Activated CD4-positive, alpha-beta T cell treated with anti-CD3 and anti-CD28 coated beads, Interleukin-2, amount 50 U/mL, for 48 hours (primary cell): Measurements from ENCODE around the gene GRIK2.

Experiments
- DNase-seq, 2 experiments: peaks; one replicate each; pipeline ENCODE4 v3.0.0-alpha.2; 2020

GRIK2 gene

DNA sequence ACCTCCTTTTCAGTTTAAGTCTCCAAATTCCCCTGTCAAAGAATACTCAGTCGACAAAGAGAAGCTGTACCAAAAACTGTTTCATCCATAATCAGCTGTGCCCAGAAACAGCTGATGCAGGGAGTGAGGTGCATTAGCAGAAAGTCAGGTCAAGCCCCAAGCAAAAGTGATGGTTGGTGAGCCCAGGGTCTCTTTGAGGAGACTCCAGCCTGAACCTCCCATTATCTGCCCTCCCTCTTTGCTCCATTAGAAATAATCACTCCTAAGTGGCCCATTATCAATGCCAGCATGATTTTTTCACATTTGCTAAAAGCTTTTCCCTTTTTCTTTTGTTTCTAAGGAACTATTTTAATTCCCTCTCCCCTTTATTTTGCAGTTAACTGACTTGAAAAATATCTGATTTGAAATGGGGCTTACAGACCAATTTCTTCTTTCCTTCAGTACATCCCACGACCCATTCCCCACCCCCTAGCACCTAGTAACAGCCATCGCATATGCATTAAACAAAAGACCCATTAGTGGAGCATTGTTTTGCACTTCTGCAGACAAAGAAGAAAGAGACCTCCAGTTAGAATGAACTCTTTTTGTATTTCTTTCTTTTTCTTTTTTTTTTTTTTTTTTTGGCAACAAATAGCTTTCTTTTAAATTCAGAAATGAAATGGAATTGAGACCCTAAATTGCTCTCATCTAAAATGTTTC, 257.0 kb downstream of the GRIK2 start:
- DNase-seq: no peak

DNA sequence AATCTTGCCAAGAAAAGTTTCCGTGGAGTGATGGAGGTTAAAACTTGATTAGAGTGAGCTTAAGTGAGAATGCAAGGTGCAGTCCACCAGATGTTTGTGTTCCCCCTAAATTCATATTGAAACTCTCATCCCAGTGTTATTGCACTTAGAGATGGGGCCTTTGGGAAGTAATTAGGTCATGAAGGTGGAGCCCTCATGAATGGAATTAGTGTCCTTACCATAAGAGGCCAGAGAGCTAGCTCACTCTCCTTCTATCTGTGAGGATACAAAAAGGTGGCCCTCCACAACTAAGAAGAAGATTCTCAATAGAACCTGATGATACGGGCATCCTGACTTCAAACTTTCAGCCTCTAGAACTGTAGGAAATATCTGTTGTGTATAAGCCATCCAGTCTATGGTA, 258.6 kb downstream of the GRIK2 start:
- no peak for DNase-seq

DNA sequence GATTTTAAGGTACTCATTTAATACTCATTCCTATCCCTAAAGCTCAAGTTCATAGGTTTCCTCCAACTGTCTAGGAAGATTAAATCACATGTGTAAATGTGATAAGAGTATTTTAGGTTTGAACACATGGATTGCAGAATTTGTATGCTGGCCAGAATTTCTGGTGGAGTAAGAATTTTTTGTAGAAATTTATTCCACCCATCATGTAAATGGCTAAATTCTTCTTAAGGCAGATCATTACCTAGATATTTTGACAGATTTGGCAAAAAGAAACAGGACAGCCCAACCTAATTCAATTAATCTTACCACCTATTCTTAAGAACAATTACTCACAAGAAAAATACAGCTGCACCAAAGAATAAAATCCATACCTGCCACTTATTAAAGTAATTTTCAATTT, 261.6 kb downstream of the GRIK2 start:
- no peak for DNase-seq

DNA sequence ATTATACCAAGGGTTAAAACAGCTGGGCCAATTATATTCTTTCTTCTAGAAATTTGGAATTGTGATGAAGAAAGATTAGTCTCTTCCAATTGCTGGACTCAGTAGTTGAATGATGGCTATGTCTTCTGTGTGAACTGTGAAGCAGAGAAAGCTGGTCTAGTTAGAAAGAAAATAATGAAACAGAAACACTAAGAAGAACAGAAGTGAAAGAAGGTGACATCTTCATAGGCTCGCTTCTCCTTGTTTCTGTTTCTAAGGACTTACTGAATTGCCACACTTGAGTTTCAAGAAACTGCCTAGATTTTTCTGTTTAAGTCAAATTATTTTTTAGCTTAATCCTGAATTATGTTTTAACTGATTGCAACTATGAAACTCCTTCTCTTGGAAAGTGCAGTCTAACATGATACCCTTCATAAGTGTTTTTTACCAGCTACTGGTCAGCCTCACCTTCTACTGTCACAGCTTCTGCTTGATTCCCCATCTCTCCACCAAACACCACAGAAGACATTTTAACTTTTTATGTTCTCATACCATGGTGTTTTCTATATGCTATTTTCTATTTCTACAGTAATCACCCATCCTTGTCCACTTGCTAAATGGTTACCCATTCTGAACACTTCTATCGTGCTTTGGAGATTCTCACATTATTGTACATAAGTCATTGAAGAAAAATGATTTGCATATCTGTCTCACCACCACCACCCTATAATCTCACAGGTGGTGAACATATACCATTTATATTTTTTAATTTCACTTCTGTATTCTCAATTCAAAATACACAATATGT, 268.8 kb downstream of the GRIK2 start:
- no peak for DNase-seq

DNA sequence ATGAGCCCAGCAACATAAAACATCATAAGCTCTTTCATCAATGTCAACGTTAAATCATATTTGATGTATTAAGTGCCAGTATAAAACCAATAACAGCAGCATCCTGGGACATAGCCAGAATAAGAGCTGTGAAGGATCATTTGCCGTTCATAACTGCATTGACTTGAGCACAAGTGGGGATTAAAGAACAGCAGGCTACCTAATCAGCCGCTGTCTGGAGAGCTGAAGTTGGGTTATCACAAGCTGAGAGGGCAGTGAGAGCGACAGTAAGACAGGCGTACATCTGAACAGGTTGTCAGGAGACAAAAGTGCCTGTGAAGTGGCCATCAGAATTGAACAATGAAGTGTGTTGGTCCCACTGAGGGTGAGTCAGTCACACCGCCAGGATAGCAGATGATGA, 269.6 kb downstream of the GRIK2 start:
- no peak for DNase-seq

DNA sequence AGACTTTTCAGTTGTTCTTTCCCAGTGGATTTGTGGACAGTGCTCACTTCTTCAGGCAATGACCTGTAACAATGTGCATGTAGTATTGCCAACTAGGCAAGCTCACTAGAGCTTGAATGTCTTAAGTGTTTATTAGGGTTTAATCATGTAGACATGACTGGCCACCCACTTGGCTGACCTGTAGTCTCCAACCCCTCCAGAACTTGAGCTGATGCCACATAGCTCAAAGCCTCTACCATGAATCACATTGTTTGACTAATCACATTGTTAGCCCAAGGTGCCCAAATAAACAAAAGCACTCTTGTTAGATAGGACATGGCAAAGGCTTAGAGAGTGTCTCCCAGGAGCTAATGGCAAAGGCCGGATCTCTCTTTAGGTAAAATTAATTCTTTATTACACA, 272.7 kb downstream of the GRIK2 start:
- DNase-seq: no peak

DNA sequence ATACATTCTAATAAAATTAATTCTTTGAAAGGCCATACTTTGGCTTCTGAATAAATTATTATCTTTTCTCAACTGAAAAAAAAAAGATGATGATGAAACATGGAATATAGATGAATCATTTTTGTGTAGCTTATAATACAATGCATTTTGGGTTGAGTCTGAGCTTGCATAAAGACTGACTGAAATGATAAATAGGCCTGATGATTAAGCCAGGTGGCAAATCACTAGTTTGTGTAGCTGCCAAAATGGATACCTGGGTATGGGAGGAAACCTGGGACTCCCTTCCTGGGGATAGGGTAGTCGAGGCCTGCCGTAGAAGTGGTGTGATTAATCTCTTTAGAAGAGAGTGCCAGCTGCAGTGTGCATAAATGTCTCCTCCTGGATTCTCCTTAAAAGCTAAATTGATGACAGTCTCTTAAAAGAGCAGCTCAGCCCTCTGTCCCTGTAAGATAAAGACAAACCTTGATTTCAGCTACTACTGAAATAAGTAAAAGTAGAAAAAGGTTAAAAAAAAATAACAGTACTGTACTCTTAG, 275.1 kb downstream of the GRIK2 start:
- no peak for DNase-seq

DNA sequence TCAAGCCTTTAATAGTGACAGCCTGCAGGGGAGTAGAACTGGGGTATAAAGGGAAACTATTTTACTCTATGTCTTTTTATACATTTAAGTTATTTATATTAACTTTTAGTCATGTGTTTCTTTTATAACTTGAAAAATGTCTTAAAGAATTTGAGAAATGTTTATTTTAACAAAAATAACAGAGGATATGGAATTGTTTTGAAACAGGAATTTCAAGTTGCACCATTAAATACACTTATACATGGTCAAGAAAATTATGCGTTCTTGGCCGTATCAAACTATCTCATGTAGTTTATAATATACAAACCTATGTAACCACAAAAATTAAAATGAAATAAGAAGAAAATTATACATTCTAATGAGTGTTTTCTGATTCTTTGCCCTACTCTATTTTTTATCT, 282.7 kb downstream of the GRIK2 start:
- DNase-seq: no peak

DNA sequence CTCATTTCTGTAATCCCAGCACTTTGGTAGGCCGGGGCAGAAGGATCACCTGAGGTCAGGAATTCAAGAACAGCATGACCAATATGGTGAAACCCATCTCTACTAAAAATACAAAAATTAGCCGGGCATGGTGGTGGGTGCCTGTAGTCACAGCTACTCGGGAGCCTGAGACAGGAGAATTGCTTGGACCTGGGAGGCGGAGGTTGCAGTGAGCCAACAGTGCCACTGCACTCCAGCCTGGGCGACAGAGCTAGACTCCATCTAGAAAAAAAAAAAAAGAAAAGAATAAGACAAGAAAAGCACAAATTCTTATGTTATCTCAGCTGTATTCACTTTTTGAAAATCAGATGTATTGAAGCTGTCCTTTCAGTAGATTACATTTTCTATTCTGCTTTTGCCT, 289.4 kb downstream of the GRIK2 start:
- no peak for DNase-seq

DNA sequence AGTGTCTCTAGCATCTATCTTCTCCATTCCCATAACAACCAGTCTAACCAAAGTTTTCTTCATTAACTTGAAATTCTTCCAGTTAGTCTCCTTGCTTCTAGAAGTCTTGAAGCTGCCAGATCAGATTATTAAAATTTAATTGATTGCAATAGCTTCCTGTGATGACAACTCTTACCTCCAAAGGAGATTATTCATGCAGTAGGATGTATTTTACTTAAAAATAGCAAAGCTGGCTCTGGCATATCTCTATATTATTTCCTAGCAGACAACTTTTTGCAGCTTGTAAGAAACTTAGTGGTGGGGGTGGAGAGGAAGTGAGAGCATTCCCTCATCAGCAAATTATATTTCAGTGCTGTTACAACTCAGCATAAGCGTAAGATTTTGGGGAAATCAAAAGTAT, 290.4 kb downstream of the GRIK2 start:
- DNase-seq: no peak

DNA sequence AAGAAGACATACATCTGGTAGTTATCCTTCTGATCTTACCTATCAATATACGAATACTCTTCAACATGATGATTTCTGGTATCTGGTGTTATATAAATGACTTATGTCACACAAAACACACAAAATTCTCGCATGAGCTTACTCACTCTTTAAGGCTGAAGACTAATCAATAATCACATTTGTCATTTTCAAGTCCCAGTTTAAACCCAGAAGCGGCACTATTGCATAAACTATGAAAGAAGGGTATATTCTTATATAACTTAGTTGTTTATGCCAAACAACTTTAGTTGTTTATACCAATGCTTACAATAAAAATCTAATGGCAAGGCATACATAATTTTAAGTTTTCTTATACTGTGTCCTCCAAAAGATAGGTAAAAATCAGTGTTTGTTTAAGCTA, 293.1 kb downstream of the GRIK2 start:
- no peak for DNase-seq

DNA sequence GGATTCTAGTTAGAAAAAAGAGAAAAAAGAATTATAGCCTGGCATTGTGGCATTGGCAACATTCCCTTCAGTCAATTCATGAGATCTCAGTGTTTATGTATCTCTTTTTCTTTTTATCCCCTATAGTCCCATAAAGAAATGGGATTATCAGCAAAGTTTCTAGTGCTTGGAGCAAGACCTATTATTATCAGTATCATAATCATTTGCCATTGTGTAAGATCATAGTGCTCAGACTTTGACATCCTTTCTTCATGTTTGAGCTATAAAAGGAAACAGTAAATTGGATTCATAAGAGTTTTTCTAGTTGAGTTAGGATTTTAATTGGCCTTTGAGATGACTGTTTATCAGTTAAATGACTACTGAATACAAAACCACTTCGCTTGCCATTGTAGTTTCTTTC, 295.6 kb downstream of the GRIK2 start:
- no peak for DNase-seq

DNA sequence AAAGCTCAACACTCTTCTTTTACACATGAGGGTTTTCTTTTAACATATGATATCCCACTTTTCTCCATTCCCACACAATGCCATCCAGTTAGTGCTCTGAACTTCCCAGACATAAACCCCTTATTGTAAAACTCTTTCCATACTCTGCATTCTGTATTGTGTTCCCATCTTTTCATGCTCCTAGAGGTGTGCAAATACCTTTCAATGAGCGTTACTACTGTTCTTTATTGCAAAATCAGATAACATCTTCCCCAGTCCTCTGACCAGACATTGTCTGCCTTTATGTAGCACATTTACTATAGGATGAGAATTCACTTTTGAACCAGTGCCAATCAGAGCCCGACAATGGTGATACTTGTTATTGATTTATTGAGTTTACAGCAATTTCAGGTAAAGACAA, 296.2 kb downstream of the GRIK2 start:
- no peak for DNase-seq

DNA sequence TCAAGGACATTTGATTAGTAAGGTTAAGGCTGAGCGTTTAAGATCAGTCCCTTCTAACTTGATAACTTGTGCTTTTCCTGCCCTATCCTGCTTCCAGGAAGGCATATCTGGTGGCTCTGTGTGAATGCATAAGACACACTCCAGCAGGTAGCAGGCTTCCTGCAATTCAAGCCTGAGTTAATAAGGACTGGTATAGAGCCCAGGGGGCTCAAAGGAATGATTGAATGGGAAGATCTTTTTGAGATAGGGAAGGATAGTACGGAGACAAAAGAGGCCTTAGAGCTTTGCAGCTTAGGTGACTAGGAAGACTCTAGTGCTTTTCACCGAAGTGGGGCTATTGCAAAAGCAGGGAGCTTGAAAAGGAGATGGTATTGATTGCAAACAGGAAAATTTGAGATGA, 307.1 kb downstream of the GRIK2 start:
- no peak for DNase-seq

DNA sequence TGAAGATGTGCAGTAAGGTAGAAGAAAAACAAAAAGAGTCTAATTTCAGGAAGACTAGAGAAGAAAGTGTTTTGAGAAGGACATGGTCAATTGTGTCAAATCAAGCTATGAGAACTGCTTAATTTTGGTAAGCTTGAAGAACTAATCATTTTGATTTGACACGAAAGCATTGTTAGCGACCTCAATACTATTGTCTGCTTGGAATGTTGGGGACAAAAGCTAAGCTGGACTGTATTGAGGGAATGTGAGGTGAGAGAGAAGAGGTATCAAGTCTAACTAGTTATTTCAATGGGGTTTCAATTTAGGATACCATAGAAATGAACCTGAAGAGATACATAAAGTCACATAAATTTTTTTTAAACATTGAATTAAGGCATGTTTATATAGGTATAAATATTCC, 309.8 kb downstream of the GRIK2 start:
- DNase-seq: no peak

DNA sequence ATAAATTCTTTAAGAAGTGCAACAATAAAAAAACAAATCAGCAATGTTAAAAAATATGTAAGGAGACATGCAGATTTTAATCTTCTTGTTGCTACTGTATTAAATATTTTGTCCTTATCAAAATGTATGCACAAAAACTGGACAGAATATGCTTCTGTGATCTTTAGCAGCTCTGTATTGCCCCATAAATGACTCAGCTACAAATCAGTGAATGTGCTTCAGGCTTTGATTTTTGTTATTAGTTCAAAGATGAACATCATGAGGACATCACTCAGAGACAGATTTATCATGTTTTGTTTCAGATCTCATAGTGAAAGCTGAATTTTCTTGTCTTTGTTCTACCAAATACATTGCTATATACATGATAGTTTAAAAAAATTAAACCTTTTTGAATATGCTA, 312.4 kb downstream of the GRIK2 start:
- DNase-seq: no peak

DNA sequence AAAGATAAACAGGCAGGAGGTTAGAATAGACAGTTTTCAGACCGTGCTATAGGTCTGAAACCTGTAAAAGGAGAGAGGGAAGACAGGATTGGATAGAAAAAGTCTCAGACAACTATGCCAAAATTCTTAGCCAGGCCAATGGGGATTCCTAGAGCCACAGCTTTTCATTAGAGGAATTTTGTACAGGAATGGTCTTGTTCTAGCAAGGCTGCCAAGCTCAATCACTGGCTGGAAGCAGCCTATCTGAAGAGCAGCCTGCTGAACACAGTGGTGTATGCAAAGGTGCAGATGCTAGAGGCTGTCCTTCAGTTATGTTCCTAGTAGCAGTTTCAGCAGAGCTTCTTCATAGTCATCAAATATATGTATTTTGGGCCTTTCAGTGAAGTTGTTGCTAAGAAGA, 313.1 kb downstream of the GRIK2 start:
- DNase-seq: no peak

DNA sequence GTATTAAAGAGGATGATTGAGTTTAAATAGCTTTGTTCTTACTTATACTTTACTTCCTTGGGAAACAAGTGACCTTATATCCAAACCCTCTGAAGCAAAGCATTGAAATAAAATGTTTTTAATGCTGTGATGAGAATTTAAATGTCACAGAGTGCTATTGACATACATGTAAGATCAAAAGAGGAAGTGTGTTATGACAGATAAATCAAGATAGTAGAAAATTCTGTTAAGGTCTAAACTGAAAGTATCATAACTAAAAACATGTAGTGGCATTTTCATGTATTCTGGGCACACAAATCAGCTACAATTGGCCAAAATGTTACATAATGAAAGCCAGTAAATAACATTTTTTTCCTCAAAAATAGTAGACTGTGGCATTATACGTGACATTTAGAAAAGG, 318.0 kb downstream of the GRIK2 start:
- DNase-seq: no peak

DNA sequence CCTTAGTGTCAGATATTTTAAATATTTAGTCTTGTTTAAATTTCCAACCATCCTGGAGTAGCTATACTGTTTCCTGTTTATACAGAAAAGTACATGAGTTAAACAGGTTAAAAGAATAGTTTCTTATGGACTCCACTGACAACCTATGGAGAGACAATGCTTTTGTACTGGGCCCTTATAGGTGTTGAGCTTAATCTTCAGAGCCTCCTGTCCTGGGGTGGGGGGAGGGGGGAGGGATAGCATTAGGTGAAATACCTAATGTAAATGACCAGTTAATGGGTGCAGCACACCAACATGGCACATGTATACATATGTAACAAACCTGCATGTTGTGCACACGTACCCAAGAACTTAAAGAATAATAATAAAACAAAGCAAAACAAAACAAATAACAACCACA, 322.9 kb downstream of the GRIK2 start:
- no peak for DNase-seq

DNA sequence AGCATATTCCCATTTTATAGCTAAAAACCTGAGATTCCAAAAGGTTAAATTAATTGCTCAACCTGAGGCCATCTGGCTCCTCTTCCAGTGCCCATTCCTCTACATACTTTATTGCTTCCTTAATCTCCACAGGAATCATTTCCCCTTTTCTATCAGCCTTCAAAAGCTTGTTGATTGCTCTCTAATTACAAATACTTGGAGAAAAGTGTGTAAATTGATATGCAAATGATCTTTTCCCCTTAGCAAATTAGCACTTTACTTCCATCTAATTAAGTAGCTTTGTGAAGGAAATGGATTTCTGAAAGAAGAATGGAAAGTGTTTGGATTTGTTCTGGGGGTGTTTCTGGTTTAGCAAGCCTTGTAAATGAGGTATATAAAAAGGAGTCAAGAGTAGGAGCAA, 323.3 kb downstream of the GRIK2 start:
- no peak for DNase-seq

DNA sequence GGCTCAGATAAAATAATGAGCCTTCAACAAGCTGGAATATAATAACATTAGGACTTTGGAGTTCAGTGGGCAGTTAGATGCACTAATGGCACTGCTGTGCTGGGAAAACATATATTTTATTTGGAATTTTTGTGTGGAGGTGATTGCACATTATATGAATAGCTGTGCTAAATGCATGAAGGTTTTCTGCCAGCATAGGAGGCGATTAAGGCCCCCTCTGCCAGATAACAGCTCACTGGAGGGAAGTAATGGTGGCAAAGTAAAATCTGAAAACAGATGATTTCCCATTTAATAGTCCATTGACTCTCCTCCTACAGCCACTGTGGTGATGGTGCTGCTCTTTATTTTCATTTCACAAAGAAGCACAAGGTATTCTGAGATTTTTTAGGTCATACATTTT, 326.0 kb downstream of the GRIK2 start:
- no peak for DNase-seq

DNA sequence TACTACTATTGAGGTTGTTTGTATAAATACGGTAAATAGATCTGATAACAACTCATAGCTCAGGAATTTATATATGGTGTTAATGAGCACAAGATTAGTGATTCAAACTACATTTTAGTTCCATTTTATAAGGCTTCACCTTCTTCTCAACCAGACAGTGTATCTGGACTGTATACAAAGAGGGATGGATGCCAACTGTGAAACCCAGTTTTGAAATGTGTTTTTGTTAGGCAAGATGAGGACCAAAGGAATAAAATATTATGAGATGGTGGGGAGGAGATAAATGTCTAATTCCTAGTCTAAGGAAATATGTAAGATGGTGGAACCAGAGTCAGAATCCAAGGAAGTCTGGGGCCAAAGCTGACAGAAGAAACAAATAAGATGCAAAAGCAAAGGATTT, 329.0 kb downstream of the GRIK2 start:
- DNase-seq: no peak

DNA sequence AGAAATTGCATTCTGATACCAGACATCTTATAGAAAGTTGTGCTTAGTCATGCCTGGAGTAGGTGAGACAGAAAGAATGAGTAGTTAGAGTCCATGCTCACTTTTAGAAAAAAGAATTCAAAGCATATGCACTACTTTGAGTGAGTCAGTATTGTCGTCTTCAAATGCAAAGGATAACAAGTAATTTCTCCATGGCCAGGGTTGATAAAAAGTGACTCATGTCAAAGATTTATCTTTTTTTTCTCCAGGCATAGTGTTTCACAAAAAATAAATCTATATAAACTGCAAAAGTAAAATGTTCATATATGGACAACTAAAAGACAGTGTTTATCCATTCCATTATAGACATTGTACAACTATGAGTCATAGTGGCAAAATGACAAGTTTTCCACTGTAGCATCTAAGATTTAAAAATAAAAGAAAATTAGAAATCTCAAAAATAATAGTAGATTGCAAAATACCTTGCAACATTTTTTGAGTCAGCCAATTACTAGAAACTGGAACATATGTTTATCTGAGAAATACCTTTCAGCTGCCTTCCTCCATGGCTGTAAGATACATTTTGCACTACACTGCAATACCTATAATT, 329.6 kb downstream of the GRIK2 start:
- DNase-seq: no peak

DNA sequence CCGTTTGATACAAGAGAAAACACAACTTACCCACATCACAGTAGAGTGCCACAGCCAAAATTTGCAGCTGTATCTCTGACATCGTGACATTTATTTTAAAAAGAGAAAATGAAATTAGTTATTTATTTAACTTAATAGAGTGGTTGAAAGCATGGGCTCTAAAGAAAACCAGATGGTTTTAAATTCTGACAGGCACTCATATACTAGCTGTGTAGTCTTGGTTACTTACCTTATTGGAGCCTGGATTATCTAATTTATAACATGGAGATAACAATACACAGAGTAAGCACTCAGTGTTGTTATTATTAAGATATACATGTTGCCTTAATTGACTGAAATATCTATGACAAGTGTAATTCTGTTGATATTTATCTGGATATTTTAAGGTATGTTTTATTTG, 334.9 kb downstream of the GRIK2 start:
- DNase-seq: no peak
